HG02571 (cell line): ENCODE measurements around the gene STAT6.

ENCODE experiments used
- ATAC-seq: cut with Tn5 transposase; IDR thresholded peaks from one replicate; pipeline ENCODE4 v1.9.1; 2021; ENCODE audit warnings: mild to moderate bottlenecking, moderate library complexity; ENCODE audit not compliant: unreplicated experiment

STAT6 gene

DNA sequence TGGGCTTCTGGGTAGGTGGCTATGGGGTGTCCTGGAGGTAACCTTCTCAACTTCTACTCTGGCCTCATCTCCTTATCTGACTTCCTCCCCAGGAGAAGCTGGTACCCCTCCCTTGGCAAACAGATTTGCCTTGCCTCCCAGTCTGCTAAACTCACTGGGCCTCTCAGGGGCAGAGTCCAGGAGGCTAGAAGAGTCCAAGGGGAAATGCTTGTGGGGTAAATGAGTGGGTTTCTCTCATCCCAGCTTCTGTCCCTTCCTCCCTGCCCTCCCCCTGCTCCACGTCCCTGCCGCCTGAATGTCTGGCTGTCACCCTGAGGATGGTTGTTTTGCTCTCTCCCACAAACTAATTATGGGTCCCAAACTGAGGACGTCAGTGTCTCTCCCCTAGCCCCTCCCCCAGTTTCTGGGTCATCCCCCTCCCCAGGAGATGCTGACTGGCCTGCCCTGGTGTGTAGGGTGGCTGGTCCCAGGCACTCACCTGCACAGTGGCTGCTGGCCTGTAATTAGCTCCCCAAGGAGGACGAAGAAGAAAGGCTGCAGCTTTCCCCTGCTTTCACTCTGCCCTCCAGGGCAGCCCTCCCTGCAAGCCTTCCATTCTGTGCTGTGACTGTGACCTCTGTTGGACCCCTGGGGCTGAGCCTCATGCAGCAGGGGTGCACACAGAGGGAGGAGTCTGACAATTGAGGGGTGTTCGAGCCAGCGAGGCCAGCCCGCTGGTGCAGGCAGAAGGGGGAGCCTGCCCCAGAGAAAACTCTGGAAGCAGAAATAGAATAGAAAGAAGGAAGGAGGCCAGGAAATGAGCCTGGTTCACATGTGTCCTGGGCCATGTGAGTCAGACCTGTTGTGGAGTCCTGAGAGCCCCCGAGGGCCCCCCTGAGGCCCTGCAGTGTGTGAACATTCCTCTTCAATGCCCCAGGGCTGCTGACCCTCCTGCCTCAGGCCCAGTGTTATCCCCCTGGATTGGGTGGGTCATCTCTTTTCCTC is 36.1 kb upstream of the STAT6 start, which contains the start of gene LRP1-AS:
LRP1-AS (minus strand) TSS at position 659 of the 984 bp plus-strand sequence.
- no peak for ATAC-seq

DNA sequence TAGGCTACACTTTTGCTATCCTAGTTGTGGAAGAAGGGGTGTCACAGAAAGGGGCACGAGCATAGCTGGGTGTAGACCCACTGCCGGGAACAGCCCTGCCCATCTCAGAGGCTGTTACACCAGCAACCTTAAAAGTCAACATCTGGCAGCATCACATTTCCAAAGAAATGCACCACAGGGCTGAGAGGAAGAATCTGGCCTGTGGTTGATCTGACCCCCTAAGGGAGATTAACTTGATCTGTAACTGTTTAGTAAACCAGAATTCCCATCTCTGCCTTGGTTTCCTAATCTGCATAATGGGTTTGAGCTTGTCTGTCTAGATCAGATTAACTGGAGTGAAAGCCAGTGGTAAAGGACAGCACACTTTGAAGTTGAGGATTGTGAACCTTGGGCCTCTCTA is 34.9 kb upstream of the STAT6 start:
- no peak for ATAC-seq

DNA sequence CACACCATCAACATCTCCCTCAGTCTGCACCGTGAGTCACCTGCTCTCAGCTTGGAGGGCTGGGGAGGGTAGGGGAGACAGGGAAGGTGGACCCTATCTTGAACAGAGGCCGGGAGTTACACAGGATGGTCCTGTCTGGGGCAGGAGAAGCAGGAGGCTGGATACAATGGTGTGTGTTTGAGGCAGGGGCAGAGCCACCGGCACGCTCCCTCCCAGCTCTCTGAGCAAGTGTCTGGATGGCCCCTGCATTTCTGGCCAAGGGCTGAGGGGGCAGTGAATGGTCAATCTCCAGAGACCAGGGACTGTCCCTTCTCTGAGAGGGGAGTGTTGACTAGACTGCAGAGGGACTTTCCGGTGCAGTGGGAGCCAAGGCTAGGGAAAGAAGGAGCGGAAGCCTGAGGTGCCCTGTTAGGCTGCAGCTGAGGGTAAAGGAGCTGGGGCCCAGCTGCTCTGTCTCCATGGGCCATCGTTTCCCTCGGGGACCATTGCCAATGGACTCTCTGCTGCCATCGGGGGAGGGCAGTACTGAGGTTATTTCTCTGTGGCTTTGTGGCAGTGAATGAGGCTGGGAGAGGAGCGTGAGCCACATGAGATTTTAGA is 34.4 kb upstream of the STAT6 start:
- no peak for ATAC-seq

DNA sequence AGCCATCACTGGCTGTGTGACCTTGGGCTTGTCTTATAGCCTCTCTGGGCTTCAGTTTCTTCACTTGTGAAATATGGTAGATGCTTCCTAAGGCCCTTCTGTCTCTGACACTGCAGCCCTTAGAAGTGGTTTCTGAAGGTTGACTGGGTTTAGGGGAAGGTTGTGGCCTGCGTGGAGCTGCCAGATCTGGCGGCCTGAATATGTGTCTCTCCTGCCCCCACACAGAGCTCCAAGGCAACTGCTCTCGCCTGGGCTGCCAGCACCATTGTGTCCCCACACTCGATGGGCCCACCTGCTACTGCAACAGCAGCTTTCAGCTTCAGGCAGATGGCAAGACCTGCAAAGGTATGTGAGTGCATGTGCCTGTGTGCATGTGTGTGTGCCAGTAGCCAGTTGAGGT is 32.3 kb upstream of the STAT6 start:
- no peak for ATAC-seq

DNA sequence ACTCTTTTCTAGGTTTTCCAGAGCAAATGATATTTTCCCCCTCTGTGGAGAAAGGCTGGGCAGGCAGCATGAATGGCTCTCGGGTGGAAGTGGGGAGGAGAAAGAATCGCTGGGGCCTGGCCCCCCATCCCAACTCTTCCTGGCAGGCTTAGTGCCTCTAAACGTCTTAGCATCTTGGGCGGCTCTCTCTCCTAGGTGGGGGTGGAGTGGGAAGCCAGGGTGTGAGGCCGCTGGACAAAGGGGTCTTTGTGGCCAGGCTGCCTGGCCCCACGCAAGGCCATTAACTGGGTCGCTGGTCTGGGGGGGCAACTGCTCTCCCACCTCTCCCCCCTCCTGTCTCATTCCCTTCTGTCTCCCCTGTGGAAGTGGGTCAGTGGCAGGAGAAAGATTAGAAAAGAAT is 31.6 kb upstream of the STAT6 start:
- ATAC-seq, result no peak

DNA sequence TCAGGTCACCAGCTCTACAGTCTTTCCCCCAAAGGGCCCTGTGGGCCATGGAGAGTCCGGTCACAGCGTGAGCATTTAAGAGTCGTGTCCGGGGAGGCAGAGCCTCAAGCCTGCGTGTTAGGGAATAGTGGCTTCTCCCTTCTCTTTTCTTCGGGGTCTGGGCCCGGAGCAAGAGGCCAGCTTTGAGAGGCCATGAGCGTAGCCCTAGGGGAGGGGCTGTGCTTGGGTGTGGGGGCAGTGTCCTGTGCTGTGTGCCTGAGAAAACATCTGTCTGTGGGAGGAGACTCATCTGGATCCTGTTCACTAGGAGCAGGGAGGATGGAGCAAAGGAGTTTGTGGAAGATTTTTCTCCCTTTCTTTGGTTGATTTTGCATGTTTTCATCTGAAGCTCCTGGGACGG is 31.0 kb upstream of the STAT6 start:
- no peak for ATAC-seq

DNA sequence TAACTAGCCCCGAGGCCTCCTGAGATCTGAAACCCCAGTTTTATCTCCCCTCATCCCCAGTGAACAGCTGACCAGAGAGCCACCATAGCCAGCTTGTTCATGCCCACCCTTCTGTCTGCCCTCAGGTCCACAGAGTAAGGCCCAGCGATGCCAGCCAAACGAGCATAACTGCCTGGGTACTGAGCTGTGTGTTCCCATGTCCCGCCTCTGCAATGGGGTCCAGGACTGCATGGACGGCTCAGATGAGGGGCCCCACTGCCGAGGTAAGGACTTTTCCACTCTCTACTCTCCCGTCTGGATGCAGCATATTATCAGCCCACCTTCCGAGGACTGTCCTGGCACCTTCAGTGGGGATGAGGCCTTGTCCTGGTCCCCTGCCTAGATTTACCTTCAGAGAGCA is 30.1 kb upstream of the STAT6 start:
- no peak for ATAC-seq

DNA sequence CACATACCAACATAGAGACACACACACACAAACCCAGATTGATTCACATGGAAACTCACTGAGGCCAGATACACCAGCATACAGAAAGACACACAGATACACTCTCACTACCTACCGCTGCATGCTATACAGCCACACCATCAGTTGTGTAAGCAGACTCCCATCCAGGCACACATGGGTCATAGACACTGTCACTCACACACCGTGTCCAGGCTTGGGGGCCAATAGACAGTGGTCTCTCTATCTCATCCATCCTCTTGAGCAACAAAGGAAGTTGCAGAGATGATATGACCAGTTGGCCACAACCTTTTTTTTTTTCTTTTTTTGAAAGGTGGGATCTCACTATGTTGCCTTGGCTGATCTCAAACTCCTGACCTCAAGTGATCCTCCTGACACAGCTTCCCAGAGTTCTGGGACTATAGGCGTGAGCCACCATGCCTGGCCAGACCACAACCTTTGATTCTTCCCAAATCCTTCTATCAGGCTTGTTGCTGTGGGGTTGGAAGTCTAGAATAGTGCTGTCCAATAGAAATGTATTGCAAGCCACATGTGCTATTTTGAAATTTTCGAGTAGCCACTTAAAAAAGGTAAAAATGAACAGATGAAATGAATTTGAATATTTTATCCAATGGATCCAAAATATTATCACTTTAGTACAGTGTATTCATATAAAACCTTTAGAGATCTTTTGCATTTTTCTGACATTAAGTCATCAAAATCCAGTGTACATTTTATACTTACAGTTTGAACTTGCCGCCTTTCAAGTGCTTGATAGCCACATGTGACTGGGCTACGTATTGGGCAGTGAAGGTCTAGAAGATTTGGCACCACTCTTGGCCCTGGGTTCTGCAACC is 28.9 kb upstream of the STAT6 start:
- ATAC-seq, result no peak

DNA sequence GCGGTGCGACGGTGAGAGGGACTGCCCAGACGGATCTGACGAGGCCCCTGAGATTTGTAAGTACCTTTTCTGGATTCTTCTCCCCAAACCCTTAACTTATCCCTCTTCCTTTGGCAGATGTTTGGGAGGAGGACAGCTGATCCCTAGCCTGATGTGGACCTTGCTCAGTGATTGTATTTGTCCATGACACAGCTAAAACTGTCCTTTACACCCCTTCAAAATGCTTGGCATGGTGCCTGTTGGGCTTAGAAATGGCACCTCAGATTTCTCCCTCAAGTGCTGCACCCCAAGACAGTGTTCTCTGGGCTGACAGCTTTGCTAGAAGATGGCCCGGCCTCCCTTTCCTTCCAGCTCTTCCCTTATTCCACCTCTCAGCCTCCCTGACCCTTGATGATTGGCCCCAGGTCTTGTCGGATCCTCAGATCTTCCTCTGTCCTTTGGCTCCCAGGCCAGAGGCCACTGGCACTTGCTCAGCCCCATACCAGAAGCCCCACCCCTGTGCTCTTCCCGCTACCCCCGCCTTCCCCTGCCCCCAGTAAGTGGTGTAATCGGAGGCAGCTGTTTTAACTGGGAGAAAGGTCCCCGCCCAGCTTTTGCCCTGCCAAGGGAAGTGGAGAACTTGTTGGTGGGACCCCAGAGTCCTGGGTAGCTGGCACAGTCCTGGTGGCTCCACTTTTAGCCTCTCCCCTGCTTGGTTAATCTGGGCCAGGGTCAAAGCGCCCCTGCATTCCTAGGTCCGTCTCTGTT is 27.5 kb upstream of the STAT6 start:
- no peak for ATAC-seq

DNA sequence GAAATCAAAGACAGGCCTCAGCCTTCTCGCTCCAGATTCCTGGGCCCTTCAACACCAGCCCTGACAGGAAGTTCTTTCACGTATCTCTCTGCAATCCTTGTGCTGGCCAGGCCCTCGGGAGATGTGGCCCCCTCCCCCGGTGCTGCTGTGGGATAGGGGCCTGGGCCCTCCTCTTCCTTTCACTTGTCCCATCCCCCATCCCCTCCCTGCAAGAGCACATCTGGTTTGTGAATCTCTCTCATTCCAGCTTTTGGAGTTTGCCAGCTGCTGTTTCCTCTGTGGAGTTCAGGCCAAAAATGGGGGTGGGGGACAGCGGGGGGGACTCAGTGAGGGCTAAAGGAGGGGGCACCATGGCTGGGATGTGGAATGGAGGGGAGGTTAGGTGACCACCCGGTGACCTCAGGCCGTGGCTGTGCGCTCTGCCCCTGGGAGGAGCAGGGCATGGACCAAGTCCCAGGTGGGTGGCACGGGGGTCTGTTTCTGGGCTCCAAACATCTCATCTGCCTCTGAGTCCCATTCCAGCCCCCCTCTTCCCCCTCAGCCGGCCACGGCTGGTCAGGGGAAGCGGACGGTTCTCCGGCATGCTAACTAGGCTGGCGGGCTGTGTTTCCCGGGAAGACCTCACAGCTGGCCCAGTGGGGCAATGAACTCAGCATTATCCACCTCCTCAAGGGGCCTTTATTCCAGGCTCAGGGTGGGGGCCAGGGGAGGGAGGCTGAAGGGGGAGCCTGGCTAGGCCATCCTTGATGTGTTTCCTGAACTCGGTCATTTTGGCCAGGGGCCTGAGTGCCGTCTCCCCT is 24.6 kb upstream of the STAT6 start:
- no peak for ATAC-seq

DNA sequence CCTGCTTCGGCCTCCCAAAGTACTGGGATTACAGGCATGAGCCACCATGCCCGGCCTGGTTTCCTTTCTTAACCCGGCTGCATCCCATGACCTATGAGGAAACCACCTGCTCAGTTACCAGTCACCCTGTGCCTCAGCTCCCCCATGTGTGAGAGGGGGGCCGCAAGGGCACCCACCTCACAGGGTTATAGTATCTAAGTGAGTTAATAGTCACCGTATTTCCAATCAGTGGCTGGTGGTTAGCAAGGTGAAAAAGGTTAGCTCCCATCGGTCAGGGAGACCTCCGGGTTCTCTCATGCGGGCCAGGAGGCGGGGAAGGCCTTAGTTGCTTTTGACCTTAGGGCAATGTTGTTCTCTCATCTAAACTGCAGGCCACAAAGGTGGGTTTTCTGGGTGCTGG is 23.8 kb upstream of the STAT6 start:
- no peak for ATAC-seq

DNA sequence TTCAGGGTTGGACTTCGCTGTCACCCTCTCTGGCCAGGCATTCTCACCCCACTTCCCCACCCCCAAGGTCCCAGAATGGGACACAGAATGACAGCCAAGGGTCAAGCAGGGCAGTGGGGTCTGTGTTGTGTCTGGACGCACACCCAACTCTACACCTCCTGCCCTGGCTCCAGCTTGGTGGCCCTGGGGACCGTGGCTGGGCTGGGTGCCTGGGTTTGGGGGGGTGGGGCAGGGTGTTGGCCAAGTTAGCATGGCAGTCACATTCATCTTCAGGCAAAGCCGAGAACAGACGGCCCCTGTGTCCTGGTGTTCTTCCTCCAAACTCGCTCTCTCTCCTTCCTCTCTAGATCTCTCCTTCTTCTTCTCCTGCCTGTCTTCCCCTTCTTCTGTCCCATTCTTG is 22.8 kb upstream of the STAT6 start:
- ATAC-seq, result no peak

DNA sequence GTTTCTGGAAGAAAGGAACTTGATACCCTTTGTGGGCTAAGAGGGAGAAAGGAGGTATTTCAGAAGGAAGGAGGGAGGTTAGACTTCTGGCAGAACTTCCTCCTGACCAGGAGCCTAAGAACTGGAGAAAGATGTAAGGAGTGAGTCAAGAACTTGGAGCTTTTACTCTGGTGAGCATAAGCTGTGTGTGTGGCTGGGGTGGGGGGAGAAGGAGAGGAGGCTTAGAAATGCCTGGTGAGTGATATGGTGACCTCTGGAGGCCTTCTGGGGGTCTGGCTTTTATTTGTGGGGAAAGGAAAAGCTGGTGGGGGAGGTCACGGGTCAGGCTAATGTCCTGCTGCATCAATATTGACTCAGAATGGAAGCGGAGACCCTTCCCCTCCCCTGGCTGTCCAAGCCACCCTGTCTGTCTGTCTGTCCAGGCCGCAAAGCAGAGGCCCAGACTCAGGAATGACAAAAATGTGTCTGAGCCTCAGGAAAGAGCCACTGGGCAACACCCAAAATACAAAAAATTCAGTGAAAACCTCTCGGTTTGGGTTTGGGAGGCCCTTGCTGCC is 21.9 kb upstream of the STAT6 start:
- ATAC-seq, result no peak

DNA sequence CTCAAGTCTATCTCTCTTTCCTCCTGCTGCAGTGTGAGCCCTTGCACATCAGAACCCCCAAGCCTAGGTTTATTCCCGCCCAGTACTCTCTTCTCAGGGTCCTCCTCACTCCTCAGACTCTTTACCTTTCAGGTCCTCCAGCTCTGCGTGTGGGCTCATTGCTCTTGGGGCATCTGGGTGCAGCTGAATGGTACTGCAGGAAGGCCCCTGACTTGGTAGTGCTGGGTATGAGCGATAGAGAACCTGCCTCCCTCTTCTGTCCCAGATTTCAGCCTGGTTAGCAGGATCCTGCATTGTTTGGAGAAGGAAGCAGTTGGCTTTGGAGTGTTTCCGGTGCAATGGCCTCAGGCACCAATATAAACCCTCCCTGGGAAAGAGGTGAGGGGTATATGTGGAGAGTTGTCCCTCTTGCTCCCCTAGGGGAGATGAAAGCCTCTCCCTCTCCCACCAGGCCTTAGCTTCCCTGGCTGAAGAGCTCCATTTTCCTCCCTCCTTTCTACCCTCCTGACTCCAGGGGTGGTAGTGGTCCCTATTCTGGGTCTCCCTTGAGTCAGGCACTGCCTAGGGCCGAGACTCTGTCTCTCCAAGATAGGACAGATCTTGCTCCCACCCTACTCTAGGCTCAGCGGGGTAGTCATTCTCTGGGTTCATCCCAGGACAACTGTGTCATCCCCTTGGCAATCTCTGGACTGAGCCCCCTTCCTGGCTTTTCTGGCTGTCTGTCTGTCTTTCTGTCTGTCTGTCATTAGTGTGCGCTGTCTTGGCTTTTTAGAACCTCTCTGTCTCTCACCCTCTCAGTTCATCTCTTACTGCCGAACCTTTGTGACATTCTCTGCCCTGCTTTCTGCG is 21.0 kb upstream of the STAT6 start:
- ATAC-seq, result no peak

DNA sequence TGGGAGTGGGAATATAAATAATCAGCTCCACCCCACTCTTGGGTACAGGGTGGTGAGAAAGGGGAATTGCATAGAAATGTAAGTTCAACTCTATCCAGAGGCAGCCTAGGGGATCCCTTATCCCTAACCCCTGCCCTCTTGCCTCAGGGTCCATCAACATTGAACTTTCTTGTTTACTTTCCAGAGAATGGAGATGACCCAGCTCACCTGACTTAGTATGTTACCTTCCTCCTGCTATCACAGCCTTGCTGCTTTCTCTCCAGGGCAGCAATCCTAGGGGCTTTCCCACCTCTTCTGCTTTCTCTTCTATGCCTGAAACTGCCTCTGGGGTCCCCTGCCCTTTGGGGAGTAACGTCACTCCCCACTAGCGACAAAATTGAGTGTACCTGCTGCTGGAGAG is 19.8 kb upstream of the STAT6 start:
- no peak for ATAC-seq

DNA sequence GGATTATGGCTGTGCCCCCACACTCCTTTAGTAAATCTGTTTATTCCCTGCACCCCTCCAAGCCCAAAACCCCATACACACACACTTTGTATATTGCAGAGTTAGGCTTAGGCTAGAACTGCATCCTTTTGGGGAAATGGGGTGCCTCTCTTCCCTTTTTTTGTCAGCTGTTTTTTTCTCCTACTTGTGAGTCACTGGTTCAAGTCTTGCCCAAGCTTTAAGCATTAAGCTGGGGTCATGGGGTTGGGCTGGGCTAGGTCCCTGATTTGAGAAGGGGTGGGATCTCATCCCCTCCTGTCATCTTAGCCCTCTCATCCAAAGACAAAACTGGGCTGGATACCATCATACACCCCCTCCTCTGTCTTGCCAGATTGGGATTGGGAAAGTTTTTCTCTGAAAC is 18.7 kb upstream of the STAT6 start:
- no peak for ATAC-seq

DNA sequence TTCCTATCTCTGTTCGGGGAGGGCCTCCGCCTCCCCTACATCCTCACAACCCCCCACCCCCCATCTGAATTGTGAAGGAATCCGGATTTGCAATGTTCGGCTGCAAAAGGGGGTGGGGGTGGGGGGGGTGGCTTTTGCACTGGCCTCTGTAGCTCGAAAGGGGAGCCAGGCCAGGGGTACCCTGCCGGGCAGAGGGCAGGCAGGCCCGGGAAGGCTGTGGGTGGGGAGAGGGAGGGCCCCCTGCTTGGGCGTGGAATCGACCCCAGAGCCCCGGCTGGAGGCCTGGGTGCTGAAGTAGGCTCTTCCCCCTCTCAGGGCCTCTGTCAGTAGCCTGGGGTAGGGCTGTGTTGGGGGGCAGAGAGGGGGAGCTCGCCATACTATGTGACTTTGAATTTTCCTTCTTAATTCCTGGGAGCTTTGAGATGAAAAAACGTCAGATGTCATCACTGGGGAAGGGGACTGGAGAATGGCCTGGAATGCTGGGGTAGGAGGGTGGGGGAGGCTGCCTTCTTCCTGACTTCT is 18.2 kb upstream of the STAT6 start:
- ATAC-seq, result no peak

DNA sequence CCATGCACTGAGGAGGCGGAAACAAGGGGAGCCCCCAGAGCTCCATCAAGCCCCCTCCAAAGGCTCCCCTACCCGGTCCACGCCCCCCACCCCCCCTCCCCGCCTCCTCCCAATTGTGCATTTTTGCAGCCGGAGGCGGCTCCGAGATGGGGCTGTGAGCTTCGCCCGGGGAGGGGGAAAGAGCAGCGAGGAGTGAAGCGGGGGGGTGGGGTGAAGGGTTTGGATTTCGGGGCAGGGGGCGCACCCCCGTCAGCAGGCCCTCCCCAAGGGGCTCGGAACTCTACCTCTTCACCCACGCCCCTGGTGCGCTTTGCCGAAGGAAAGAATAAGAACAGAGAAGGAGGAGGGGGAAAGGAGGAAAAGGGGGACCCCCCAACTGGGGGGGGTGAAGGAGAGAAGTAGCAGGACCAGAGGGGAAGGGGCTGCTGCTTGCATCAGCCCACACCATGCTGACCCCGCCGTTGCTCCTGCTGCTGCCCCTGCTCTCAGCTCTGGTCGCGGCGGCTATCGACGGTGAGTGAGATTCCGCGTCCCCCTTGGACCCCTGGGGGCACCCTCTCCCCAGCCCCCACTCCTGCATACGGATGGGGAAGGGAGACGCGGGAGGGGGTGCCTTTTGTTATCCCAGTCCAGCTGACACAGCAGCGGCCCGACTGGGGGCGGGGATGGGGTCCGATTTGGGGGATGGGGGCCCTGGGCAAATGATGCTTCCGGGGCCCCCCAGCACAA is 17.5 kb upstream of the STAT6 start:
- no peak for ATAC-seq
